Type B pancreatic cell (in vitro differentiated cells): ENCODE data around the gene ZSCAN16. TPM values are rescaled to one million over a fixed set of nuclear protein-coding genes. Genes with fewer than 3 reads are reported as not detected.

Experiments
- DNase-seq: peaks from one replicate; pipeline ENCODE4 v3.0.0; 2021; ENCODE audit warnings: mixed read lengths; ENCODE audit not compliant: unreplicated experiment; ENCODE audit errors: extremely low spot score
- H3K27ac Mint-ChIP-seq: 2 replicates; pipeline ENCODE4 v1.8.0; 2021; ENCODE audit warnings: mild to moderate bottlenecking, mixed read lengths
- H3K27me3 Mint-ChIP-seq: 2 replicates; pipeline ENCODE4 v1.8.0; 2021; ENCODE audit warnings: mixed read lengths
- H3K36me3 Mint-ChIP-seq: 2 replicates; pipeline ENCODE4 v1.8.0; 2021; ENCODE audit warnings: mixed read lengths
- H3K4me1 Mint-ChIP-seq: one replicate; pipeline ENCODE4 v1.8.0; 2021; ENCODE audit warnings: mixed read lengths; ENCODE audit not compliant: unreplicated experiment
- H3K4me3 Mint-ChIP-seq: 2 replicates; pipeline ENCODE4 v1.8.0; 2021; ENCODE audit warnings: mild to moderate bottlenecking, mixed read lengths
- H3K9me3 Mint-ChIP-seq: 2 replicates; pipeline ENCODE4 v1.8.0; 2021; ENCODE audit warnings: mixed read lengths
- total RNA-seq: library from RNA; stranded (reverse); gene quantifications from 2 replicates; pipeline ENCODE4 v1.2.1, GENCODE V29; 2021; ENCODE audit warnings: low replicate concordance
- TF ChIP-seq, protein P1 (sequence below): fragments of 200-600 bp; sonication (generic); conservative IDR thresholded peaks from 2 replicates; pipeline ENCODE4 v1.5.0; 2021; ENCODE audit warnings: antibody characterized with exemption, mild to moderate bottlenecking

ZSCAN16 gene
- total RNA-seq, 1 donor from 2014 or later: 8.9 TPM

DNA sequence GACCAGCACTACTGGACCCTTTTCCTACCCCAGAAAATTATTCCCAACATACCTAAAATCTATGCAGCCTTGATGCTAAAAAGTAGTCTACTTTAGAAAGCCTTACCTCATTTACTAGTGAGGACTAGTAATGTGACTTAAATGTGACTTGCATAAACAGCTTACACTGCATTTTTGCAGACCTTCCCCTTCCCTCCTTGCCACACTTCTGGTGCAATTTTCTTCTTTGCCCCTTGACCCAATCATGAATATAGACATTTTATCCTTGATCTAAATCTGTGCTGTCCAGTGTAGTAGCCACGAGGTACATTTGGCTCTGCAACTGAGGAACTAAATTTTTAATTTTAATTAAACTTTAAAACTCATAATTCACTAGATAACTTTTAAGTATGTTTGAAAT lies 10.3 kb downstream of the ZSCAN16 start:
- peaks cover 35% of the 10 kb centered on the region for H3K4me1 Mint-ChIP-seq
- H3K4me3 Mint-ChIP-seq: no peak overlapping the region
- no peaks in the 10 kb centered on the region for H3K9me3 Mint-ChIP-seq
- H3K27ac Mint-ChIP-seq: no peak overlapping the region
- TF ChIP-seq, protein P1, sequence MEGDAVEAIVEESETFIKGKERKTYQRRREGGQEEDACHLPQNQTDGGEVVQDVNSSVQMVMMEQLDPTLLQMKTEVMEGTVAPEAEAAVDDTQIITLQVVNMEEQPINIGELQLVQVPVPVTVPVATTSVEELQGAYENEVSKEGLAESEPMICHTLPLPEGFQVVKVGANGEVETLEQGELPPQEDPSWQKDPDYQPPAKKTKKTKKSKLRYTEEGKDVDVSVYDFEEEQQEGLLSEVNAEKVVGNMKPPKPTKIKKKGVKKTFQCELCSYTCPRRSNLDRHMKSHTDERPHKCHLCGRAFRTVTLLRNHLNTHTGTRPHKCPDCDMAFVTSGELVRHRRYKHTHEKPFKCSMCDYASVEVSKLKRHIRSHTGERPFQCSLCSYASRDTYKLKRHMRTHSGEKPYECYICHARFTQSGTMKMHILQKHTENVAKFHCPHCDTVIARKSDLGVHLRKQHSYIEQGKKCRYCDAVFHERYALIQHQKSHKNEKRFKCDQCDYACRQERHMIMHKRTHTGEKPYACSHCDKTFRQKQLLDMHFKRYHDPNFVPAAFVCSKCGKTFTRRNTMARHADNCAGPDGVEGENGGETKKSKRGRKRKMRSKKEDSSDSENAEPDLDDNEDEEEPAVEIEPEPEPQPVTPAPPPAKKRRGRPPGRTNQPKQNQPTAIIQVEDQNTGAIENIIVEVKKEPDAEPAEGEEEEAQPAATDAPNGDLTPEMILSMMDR: no peak
- no peaks in the 10 kb centered on the region for H3K27me3 Mint-ChIP-seq
- DNase-seq: no peak
- H3K36me3 Mint-ChIP-seq: peaks cover 4% of the 10 kb centered on the region

GRCh38 chr6:28135393-28135792 lies 11.0 kb downstream of the ZSCAN16 start:
- Mint-ChIP-seq H3K27me3 (peaks cover 2% of the 10 kb centered on the region), H3K9me3 (no peaks in the 10 kb centered on the region), H3K36me3 (peaks cover 4% of the 10 kb centered on the region), H3K4me1 (peaks cover 35% of the 10 kb centered on the region), H3K4me3 (peak overlapping the region; percentile 97), H3K27ac (peak overlapping the region; percentile 22)
- no peak for DNase-seq
- TF ChIP-seq, protein P1: no peak

DNA sequence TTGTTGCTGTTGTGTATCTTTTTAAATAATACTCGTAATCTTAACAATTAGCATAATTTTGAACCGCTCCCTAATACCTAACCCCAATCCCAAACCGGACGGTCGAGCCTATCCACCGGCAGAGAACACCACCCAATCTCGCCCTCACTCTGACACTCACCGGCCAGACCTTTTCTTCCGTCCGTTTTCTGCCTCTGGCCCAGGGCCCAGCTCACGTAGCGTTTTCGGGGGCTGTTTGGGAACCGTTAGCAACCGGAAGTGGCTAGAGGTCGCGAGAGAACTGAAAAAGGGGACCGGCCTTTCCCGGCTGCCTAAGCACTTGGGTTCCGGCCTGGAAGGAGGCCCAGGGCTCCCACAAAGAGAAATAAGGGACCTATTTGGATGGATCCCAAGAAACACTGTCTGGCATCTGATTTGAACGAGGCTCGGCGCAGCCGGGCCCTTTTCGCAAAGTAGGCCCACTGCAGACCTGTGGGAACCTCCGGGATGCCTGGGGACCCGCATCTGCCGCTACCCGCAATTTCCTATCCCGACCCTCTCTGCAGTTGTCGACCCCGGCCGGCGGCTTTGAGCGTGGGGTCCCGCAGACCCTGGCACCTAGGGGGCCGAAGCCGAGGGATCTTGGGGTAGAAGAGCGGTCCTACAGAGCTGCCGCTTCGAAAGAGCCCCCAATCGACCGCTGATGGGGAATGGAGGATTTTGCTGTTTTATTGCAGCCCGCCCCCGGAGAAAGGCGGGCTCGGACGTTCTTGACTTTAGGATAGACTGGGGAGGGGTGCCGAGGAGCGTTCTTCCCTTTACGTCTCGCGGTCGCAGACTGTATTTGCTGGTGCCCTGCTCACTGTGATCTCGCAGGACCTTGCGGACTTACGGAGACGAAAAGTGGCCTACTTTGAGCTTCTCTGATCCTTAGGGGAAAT lies 12.4 kb downstream of the ZSCAN16 start:
- DNase-seq: peak; percentile 84
- Mint-ChIP-seq H3K4me3 (peak overlapping the region; percentile 97), H3K27me3 (peaks cover 4% of the 10 kb centered on the region), H3K9me3 (no peaks in the 10 kb centered on the region), H3K36me3 (peaks cover 4% of the 10 kb centered on the region), H3K4me1 (peaks cover 35% of the 10 kb centered on the region), H3K27ac (peak overlapping the region; percentile 89)
- TF ChIP-seq, protein P1: peak; percentile 18

DNA sequence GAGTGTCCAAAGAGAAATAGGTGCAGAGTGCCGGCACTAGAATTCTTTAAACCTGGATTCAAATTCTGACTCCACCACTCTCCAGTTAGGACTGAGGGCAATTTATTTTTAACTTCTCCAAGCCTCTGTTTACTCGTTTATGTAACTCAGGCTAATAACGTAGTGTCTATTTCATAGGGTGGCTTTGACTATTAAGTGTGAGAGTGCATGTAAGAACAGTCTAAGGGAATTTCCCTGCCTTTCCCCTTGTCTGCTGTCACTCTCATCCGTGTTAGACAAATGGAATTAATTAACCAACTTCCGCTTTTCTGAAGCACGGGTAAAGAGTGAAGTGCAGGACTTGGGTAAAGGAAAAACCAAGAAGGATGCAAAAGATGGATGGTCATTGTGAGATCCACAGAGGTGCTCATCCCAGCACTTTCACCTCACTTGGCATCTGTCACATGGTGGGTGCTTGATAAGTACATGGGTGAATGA lies 13.1 kb downstream of the ZSCAN16 start:
- peaks cover 4% of the 10 kb centered on the region for H3K27me3 Mint-ChIP-seq
- peak overlapping the region; percentile 97 for H3K4me3 Mint-ChIP-seq
- no peaks in the 10 kb centered on the region for H3K9me3 Mint-ChIP-seq
- peaks cover 35% of the 10 kb centered on the region for H3K4me1 Mint-ChIP-seq
- H3K27ac Mint-ChIP-seq: peak overlapping the region; percentile 89
- H3K36me3 Mint-ChIP-seq: peaks cover 4% of the 10 kb centered on the region
- no peak for DNase-seq
- TF ChIP-seq, protein P1: no peak

DNA sequence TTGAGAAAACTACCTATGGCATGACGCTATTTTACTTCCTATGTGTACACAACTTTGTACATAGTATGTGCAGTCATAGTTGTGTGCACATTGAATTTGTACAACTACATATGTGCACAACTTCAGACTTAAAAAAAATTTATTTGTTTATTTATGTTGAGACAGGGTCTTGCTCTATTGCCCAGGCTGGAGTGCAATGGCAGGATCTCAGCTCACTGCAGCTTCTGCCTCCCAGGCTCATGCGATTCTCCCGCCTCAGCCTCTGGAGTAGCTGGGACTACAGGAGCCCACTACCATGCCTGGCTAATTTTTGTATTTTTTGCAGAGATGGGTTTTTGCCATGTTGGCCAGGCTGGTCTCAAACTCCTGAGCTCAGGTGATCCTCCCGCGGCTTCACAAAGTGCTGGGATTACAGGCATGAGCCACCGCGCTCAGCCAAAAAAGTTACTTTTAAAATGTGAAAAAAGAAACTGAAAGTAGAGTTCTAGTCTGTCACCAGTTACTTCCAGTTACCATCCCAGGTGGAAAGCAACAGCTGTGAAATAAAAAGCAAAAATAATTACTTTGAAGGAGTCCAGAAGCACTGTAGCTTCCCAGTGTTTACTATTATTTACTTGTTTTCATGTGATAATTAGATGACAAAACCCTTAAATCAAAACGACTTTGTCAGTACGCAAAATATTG lies 15.6 kb downstream of the ZSCAN16 start:
- Mint-ChIP-seq H3K4me1 (peaks cover 35% of the 10 kb centered on the region), H3K4me3 (peak overlapping the region; percentile 69), H3K9me3 (no peaks in the 10 kb centered on the region), H3K27me3 (peaks cover 4% of the 10 kb centered on the region), H3K36me3 (peaks cover 10% of the 10 kb centered on the region), H3K27ac (no peak overlapping the region)
- TF ChIP-seq, protein P1: no peak
- no peak for DNase-seq
